ENCODE data around the gene TNFRSF13B. TPM values are rescaled to one million over a fixed set of nuclear protein-coding genes. Genes with fewer than 3 reads are reported as not detected.

TNFRSF13B gene
- total RNA-seq, 2 donors from 2014 or later = not detected

DNA sequence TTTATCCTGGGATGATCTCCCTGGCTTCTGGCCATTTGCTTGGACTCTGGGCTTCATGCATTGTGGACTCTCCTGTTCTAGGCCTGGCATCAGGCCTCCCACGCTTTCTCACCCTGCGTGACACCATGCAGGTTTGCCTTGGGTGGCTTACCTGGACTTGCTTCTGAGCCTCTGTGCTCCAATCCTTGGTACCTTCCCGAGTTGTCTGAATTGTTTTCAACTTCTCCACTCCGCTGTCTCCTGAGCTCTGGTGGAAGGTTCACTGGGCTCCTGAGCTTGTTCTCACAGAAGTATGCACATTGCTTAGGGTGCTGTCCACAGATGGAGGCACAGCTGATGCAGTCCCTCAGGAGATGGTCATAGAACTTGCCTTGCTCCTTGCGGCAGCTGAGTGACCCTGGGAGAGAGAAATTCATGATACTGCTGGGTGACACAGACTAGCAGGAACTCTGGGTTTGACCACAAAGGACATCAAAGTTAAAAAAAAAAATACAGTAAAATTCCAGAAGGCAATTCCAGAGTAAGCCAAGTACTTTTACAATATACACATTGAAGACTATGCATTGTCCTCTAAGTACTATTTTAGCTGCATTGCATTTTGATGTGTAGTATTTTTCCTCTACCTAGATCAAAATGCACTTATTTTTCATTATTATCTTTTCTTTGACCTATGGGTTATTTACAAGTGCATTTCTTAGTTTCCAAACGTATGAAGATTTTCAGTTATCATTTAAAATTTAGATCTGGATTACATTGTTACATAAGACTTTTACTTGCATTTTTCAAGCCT lies 23.1 kb downstream of the TNFRSF13B start:
- H3K27me3 ChIP-seq = no peaks in the 10 kb centered on the region
- no peaks in the 10 kb centered on the region for H3K4me1 ChIP-seq
- TF ChIP-seq, protein P1, sequence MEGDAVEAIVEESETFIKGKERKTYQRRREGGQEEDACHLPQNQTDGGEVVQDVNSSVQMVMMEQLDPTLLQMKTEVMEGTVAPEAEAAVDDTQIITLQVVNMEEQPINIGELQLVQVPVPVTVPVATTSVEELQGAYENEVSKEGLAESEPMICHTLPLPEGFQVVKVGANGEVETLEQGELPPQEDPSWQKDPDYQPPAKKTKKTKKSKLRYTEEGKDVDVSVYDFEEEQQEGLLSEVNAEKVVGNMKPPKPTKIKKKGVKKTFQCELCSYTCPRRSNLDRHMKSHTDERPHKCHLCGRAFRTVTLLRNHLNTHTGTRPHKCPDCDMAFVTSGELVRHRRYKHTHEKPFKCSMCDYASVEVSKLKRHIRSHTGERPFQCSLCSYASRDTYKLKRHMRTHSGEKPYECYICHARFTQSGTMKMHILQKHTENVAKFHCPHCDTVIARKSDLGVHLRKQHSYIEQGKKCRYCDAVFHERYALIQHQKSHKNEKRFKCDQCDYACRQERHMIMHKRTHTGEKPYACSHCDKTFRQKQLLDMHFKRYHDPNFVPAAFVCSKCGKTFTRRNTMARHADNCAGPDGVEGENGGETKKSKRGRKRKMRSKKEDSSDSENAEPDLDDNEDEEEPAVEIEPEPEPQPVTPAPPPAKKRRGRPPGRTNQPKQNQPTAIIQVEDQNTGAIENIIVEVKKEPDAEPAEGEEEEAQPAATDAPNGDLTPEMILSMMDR (IDR thresholded peaks at IDR 0.05) = no peak
- DNase-seq (ENCODE audit: low spot score) = no peak
- H3K9me3 ChIP-seq = peaks cover 0 to 22% of the 10 kb centered on the region in 2 donors
- no peaks in the 10 kb centered on the region for H3K36me3 ChIP-seq
- no peak overlapping the region for H3K4me3 ChIP-seq
- H3K27ac ChIP-seq = no peak overlapping the region

DNA sequence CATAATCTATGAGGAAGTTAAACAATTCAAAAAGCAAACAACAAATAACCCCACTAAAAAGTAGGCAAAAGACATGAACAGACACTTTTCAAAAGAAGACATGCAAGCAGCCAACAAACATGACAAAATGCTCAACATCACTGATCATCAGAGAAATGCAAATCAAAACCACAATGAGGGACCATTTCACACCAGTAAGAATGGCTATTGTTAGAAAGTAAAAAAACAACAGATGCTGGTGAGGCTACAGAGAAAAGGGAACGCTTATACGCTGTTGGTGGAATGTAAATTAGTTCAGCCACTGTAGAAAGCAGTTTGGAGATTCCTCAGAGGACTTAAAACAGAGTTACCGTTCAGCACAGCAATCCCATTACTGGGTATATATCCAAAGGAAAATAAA lies 24.4 kb downstream of the TNFRSF13B start:
- Histone ChIP-seq H3K4me1 (no peaks in the 10 kb centered on the region), H3K27ac (no peak overlapping the region), H3K36me3 (no peaks in the 10 kb centered on the region), H3K4me3 (no peak overlapping the region), H3K9me3 (peaks cover 0 to 22% of the 10 kb centered on the region in 2 donors), H3K27me3 (no peaks in the 10 kb centered on the region)
- no peak for DNase-seq (ENCODE audit: low spot score)
- TF ChIP-seq, protein P1 (IDR thresholded peaks at IDR 0.05) = no peak

DNA sequence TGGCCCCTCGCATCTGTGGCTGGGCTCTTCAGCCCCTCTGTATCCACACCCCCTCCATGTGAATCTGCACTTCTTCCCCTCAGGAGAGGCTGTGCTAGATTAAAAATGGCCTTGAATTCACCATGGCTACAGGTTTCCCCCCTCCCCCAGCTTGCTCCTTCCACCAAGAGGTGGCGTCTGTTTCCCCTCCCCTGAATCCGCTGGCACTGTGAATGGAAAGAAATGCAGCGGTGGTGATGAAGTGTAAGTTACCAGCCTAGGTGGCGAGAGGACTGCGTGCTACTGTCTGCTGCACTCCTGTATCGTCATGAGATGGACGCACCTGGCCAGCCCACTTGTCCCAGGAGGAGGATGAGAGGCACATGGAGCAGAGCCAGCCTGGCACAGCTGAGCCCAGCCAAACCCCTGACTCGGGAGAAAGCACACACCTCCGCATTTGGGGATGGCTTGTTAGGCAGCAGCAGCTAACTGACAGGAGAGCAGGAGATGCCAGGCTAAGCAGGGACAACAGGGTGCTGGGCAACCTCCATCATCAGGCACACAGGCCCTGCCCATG lies 26.2 kb downstream of the TNFRSF13B start:
- TF ChIP-seq, protein P1 (IDR thresholded peaks at IDR 0.05) = no peak

DNA sequence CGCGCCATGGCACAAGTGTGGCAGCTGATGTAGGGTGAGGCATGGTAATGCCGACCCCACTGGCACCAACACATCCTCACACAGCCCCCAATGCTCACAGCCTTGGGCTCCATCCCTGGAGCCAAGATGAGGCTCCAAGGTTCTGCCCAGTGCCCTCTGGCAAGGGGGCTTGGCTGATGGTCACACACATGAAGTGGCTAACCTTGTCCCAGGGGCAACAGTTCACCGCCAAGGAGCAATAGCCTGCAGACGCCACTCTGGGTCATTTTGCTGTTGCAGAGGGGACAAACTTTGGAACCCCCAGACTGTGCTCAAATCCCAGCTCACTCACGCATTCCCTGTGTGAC lies 26.8 kb downstream of the TNFRSF13B start:
- H3K4me3 ChIP-seq = no peak overlapping the region
- H3K36me3 ChIP-seq = no peaks in the 10 kb centered on the region
- TF ChIP-seq, protein P1 (IDR thresholded peaks at IDR 0.05) = no peak
- peaks cover 0 to 22% of the 10 kb centered on the region in 2 donors for H3K9me3 ChIP-seq
- H3K4me1 ChIP-seq = no peaks in the 10 kb centered on the region
- H3K27ac ChIP-seq = no peak overlapping the region
- no peak for DNase-seq (ENCODE audit: low spot score)
- no peaks in the 10 kb centered on the region for H3K27me3 ChIP-seq

More for the DNA sequence above, 26.2 kb downstream of the TNFRSF13B start:
- peak; percentile 54 for DNase-seq (ENCODE audit: low spot score)
- Histone ChIP-seq H3K9me3 (peaks cover 0 to 22% of the 10 kb centered on the region in 2 donors), H3K27ac (no peak overlapping the region), H3K36me3 (no peaks in the 10 kb centered on the region), H3K4me3 (no peak overlapping the region), H3K27me3 (no peaks in the 10 kb centered on the region), H3K4me1 (no peaks in the 10 kb centered on the region)

DNA sequence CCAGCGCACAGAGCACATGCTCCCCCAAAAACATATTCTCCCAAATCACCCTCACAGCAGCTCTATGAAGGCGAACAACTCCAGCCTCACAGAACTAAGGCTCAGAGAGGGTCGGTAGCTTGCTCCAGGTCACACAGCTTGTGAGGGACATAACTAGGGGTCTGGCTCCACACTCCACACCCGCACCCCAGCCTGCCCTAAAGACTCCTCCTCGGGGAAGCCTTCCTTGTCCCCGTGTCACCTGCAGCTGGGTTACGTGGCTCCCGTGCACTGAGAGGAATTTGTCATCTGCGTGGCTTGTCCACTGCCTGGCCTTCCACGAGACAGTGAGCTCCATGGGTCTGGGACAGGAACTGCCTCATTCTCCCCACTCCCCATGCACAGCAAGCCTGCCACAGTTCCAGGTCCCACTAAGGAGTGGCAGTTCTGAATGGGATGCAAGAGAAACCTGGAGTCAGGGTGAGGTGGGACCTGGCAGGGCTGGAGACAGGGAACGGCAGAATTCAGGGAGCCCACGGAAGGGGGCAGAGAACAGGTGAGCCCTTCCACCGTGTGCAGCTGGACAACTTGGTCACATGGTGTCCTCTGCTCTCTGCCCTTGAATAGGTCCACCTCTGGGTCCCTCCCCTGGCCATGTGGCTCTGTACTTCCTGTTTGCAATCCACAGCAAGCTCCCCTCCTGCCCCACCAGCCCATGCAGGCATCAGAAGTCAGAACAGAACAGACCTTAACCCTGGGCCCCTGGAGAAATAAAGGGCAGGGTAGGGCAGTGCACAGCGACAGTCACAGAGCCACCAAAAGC lies 27.4 kb downstream of the TNFRSF13B start:
- Histone ChIP-seq H3K27me3 (no peaks in the 10 kb centered on the region), H3K4me1 (no peaks in the 10 kb centered on the region), H3K4me3 (no peak overlapping the region), H3K27ac (no peak overlapping the region), H3K9me3 (peaks cover 0 to 18% of the 10 kb centered on the region in 2 donors), H3K36me3 (no peaks in the 10 kb centered on the region)
- DNase-seq (ENCODE audit: low spot score) = peak; percentile 46
- TF ChIP-seq, protein P1 (IDR thresholded peaks at IDR 0.05) = no peak
